Mesenchymal stem cell (in vitro differentiated cells and primary cell): ENCODE data around the gene GUCY1A1.

Source experiments
- DNase-seq: peaks from one replicate; pipeline ENCODE4 v3.0.0-alpha.2; 2013
- H2AFZ ChIP-seq: one replicate; pipeline ENCODE4 v1.6.1; 2013; ENCODE audit warnings: low read depth, mild to moderate bottlenecking, control low read depth, inconsistent platforms, low read length, moderate library complexity
- H2AK5ac ChIP-seq: 2 replicates; pipeline ENCODE4 v1.6.1; 2013; ENCODE audit warnings: low read length, moderate library complexity, mild to moderate bottlenecking, inconsistent platforms; ENCODE audit not compliant: severe bottlenecking
- H2BK120ac ChIP-seq: one replicate; pipeline ENCODE4 v1.6.1; 2013; ENCODE audit warnings: low read depth, mild to moderate bottlenecking, inconsistent platforms, low read length, moderate library complexity
- H2BK12ac ChIP-seq, 2 experiments: one replicate each; pipeline ENCODE4 v1.6.1; 2013; ENCODE audit warnings: inconsistent platforms in 2 of 2, low read length in 2 of 2, mild to moderate bottlenecking in 2 of 2, moderate library complexity in 2 of 2, control low read depth in 1 of 2
- H2BK15ac ChIP-seq: one replicate; pipeline ENCODE4 v1.6.1; 2013; ENCODE audit warnings: mild to moderate bottlenecking, low read depth, inconsistent platforms; ENCODE audit not compliant: poor library complexity, severe bottlenecking
- H2BK5ac ChIP-seq: 2 replicates; pipeline ENCODE4 v1.6.1; 2013; ENCODE audit warnings: low read depth, mild to moderate bottlenecking, low read length, control low read depth, inconsistent platforms; ENCODE audit not compliant: poor library complexity, severe bottlenecking
- H3K14ac ChIP-seq, 2 experiments: one replicate each; pipeline ENCODE4 v1.6.1; 2013; ENCODE audit warnings: inconsistent platforms in 2 of 2, low read length in 2 of 2, control low read depth in 1 of 2, mild to moderate bottlenecking in 1 of 2, moderate library complexity in 1 of 2
- H3K18ac ChIP-seq, 2 experiments: one replicate each; pipeline ENCODE4 v1.6.1; 2013; ENCODE audit warnings: inconsistent platforms in 2 of 2, low read length in 2 of 2, control low read depth in 1 of 2, low read depth in 1 of 2, mild to moderate bottlenecking in 1 of 2
- H3K23ac ChIP-seq, 2 experiments: one replicate each; pipeline ENCODE4 v1.6.1; 2013; ENCODE audit warnings: inconsistent platforms in 2 of 2, low read length in 2 of 2, mild to moderate bottlenecking in 2 of 2, moderate library complexity in 2 of 2, control low read depth in 1 of 2
- H3K27ac ChIP-seq: 2 replicates; pipeline ENCODE4 v1.5.1; 2013; ENCODE audit warnings: mild to moderate bottlenecking, moderate library complexity, low read length, control low read depth, inconsistent platforms; ENCODE audit not compliant: poor library complexity, severe bottlenecking
- H3K27me3 ChIP-seq, 2 experiments: 2 replicates each; pipeline versions ENCODE4 v1.6.1 to v1.7.0; 2013; ENCODE audit warnings: low read length in 2 of 2, mild to moderate bottlenecking in 2 of 2, moderate library complexity in 2 of 2, control low read depth in 1 of 2, inconsistent platforms in 1 of 2; ENCODE audit not compliant: control insufficient read depth in 1 of 2, insufficient read depth in 1 of 2
- H3K36me3 ChIP-seq, 2 experiments: 2 replicates each; pipeline versions ENCODE4 v1.6.1 to v1.7.0; 2013; ENCODE audit warnings: low read length in 2 of 2, control low read depth in 1 of 2, inconsistent platforms in 1 of 2, low read depth in 1 of 2, mild to moderate bottlenecking in 1 of 2; ENCODE audit not compliant: insufficient read depth in 2 of 2, control insufficient read depth in 1 of 2
- H3K4ac ChIP-seq, 2 experiments: one replicate each; pipeline ENCODE4 v1.6.1; 2013; ENCODE audit warnings: inconsistent platforms in 2 of 2, low read length in 2 of 2, mild to moderate bottlenecking in 2 of 2, moderate library complexity in 2 of 2, control low read depth in 1 of 2, low read depth in 1 of 2
- H3K4me1 ChIP-seq: 2 replicates; pipeline ENCODE4 v1.6.1; 2013; ENCODE audit warnings: low read depth, low read length, control low read depth; ENCODE audit not compliant: control insufficient read depth, insufficient read depth
- H3K4me2 ChIP-seq: 2 replicates; pipeline ENCODE4 v1.6.1; 2013; ENCODE audit warnings: low read length, mild to moderate bottlenecking, inconsistent platforms; ENCODE audit not compliant: poor library complexity, severe bottlenecking
- H3K4me3 ChIP-seq, 2 experiments: 2 replicates each; pipeline versions ENCODE4 v1.5.1 to v1.7.0; 2013; ENCODE audit warnings: low read length in 2 of 2, mild to moderate bottlenecking in 2 of 2, control low read depth in 1 of 2, low read depth in 1 of 2; ENCODE audit not compliant: insufficient read depth in 1 of 2
- H3K79me1 ChIP-seq: replicated peaks from 2 replicates; pipeline ENCODE4 v1.6.1; 2013; ENCODE audit warnings: mild to moderate bottlenecking, control low read depth, low read length, inconsistent platforms; ENCODE audit not compliant: poor library complexity, severe bottlenecking
- H3K9ac ChIP-seq: 2 replicates; pipeline ENCODE4 v1.7.0; 2013; ENCODE audit warnings: mild to moderate bottlenecking, low read length, moderate library complexity
- H3K9me3 ChIP-seq: 2 replicates; pipeline ENCODE4 v1.7.0; 2013; ENCODE audit warnings: mild to moderate bottlenecking, low read length; ENCODE audit not compliant: control insufficient read depth
- H4K8ac ChIP-seq: one replicate; pipeline ENCODE4 v1.6.1; 2013; ENCODE audit warnings: inconsistent platforms, mild to moderate bottlenecking, low read length, moderate library complexity
- H4K91ac ChIP-seq: one replicate; pipeline ENCODE4 v1.6.1; 2013; ENCODE audit warnings: mild to moderate bottlenecking, low read length, inconsistent platforms
- WGBS: methylation state at CpG from one replicate; pipeline ENCODE4 v1.1.7; 2013; ENCODE audit warnings: mixed read lengths; 5-methylcytosine and 5-hydroxymethylcytosine counted together

GUCY1A1 gene

GRCh38 chr4:155696226-155696625 is 29.6 kb downstream of the GUCY1A1 start:
- Histone ChIP-seq H3K79me1 (peaks cover 1% of the 10 kb centered on the region), H2BK5ac (no peak overlapping the region), H3K9ac (no peak overlapping the region), H3K4ac (no peak overlapping the region), H3K36me3 (no peaks in the 10 kb centered on the region), H3K27ac (no peak overlapping the region), H2AK5ac (no peak overlapping the region), H3K23ac (no peak overlapping the region), H3K14ac (no peak overlapping the region), H3K4me2 (no peak overlapping the region), H3K9me3 (peaks cover 21% of the 10 kb centered on the region), H3K27me3 (no peaks in the 10 kb centered on the region), H2AFZ (no peak overlapping the region), H3K4me1 (no peaks in the 10 kb centered on the region), H4K8ac (no peak overlapping the region), H2BK15ac (no peak overlapping the region), H2BK120ac (no peak overlapping the region), H4K91ac (no peak overlapping the region), H2BK12ac (no peak overlapping the region), H3K18ac (no peak overlapping the region), H3K4me3 (no peak overlapping the region)
- 94% methylated on average over 1 of the region's 1 CpG for WGBS
- no peak for DNase-seq

GRCh38 chr4:155696726-155697125 is 30.1 kb downstream of the GUCY1A1 start:
- Histone ChIP-seq H3K23ac (no peak overlapping the region), H4K8ac (no peak overlapping the region), H3K14ac (no peak overlapping the region), H3K9me3 (peaks cover 21% of the 10 kb centered on the region), H3K4me3 (no peak overlapping the region), H3K36me3 (no peaks in the 10 kb centered on the region), H3K4me2 (no peak overlapping the region), H2BK12ac (no peak overlapping the region), H2BK15ac (no peak overlapping the region), H3K18ac (no peak overlapping the region), H3K4ac (no peak overlapping the region), H3K79me1 (peaks cover 1% of the 10 kb centered on the region), H3K27me3 (no peaks in the 10 kb centered on the region), H2BK120ac (no peak overlapping the region), H2AFZ (no peak overlapping the region), H3K4me1 (no peaks in the 10 kb centered on the region), H3K27ac (no peak overlapping the region), H2BK5ac (no peak overlapping the region), H3K9ac (no peak overlapping the region), H2AK5ac (no peak overlapping the region), H4K91ac (no peak overlapping the region)
- DNase-seq, result no peak
- 74% methylated on average over 6 of the region's 6 CpGs for WGBS

GRCh38 chr4:155701827-155702226 is 35.2 kb downstream of the GUCY1A1 start:
- Histone ChIP-seq H3K4me3 (no peak overlapping the region), H3K4me1 (peaks cover 10% of the 10 kb centered on the region), H3K18ac (no peak overlapping the region)

GRCh38 chr4:155703486-155704247 is 37.0 kb downstream of the GUCY1A1 start:
- Histone ChIP-seq H3K4ac (no peak overlapping the region), H3K23ac (no peak overlapping the region), H2AK5ac (peak overlapping the region; percentile 5), H2BK15ac (no peak overlapping the region), H4K91ac (no peak overlapping the region), H2AFZ (no peak overlapping the region), H3K9me3 (peaks cover 10% of the 10 kb centered on the region), H3K18ac (no peak overlapping the region), H3K9ac (no peak overlapping the region), H3K79me1 (no peaks in the 10 kb centered on the region), H2BK120ac (no peak overlapping the region), H3K27ac (no peak overlapping the region), H4K8ac (no peak overlapping the region), H3K4me1 (peaks cover 10% of the 10 kb centered on the region), H3K14ac (no peak overlapping the region), H3K36me3 (no peaks in the 10 kb centered on the region), H3K4me2 (no peak overlapping the region), H2BK5ac (no peak overlapping the region), H3K27me3 (no peaks in the 10 kb centered on the region), H2BK12ac (no peak overlapping the region), H3K4me3 (no peak overlapping the region)
- 100% methylated on average over 3 of the region's 5 CpGs for WGBS
- DNase-seq, result no peak

More at GRCh38 chr4:155701827-155702226, 35.2 kb downstream of the GUCY1A1 start:
- Histone ChIP-seq H2BK15ac (no peak overlapping the region), H3K4me2 (no peak overlapping the region), H2BK120ac (no peak overlapping the region), H3K27ac (no peak overlapping the region), H2AK5ac (no peak overlapping the region), H3K4ac (no peak overlapping the region), H3K9me3 (peaks cover 21% of the 10 kb centered on the region), H2AFZ (no peak overlapping the region), H3K23ac (no peak overlapping the region), H3K14ac (no peak overlapping the region), H3K9ac (no peak overlapping the region), H3K79me1 (no peaks in the 10 kb centered on the region), H3K36me3 (no peaks in the 10 kb centered on the region), H2BK12ac (no peak overlapping the region), H2BK5ac (no peak overlapping the region), H4K91ac (no peak overlapping the region), H3K27me3 (no peaks in the 10 kb centered on the region), H4K8ac (no peak overlapping the region)
- WGBS, result 64% methylated on average over 1 of the region's 2 CpGs
- no peak for DNase-seq
